Activated CD8-positive, alpha-beta T cell treated with anti-CD3 and anti-CD28 coated beads for 36 hours (primary cell): ENCODE measurements around the gene INPP5F. TPM values are rescaled to one million over a fixed set of nuclear protein-coding genes. Genes with fewer than 3 reads are reported as not detected.

Experiments
- ATAC-seq: fragments of 200-7000 bp; cut with Tn5 transposase; one replicate; pipeline ENCODE4 v1.10.0; 2021; ENCODE audit warnings: mild to moderate bottlenecking, moderate library complexity
- CTCF ChIA-PET: fragments of 350-600 bp; sonication (Branson Sonifier 250); formaldehyde crosslinking; loops from one replicate; lab custom pipeline; 2021; ENCODE audit warnings: antibody characterized with exemption; lab: Charles Lee
- POLR2A ChIA-PET: fragments of 350-600 bp; sonication (Branson Sonifier 250); formaldehyde crosslinking; loops from one replicate; lab custom pipeline; 2021; ENCODE audit warnings: antibody characterized with exemption; lab: Charles Lee
- DNase-seq: peaks from one replicate; pipeline ENCODE4 v3.0.0-alpha.2; 2020
- H3K27ac Mint-ChIP-seq: one replicate; pipeline ENCODE4 v1.8.0; 2021; ENCODE audit warnings: mild to moderate bottlenecking, mixed read lengths
- H3K27me3 Mint-ChIP-seq: one replicate; pipeline ENCODE4 v1.8.0; 2021; ENCODE audit warnings: mixed read lengths
- H3K36me3 Mint-ChIP-seq: one replicate; pipeline ENCODE4 v1.8.0; 2021; ENCODE audit warnings: low read depth, mixed read lengths
- H3K4me1 Mint-ChIP-seq: one replicate; pipeline ENCODE4 v1.8.0; 2021; ENCODE audit warnings: low read depth, mixed read lengths
- H3K4me3 Mint-ChIP-seq: one replicate; pipeline ENCODE4 v1.8.0; 2021; ENCODE audit warnings: mild to moderate bottlenecking, moderate library complexity, mixed read lengths
- H3K9me3 Mint-ChIP-seq: one replicate; pipeline ENCODE4 v1.8.0; 2021; ENCODE audit warnings: mixed read lengths
- CTCF ChIP-seq: fragments of 200-600 bp; IDR thresholded peaks from one replicate; pipeline ENCODE4 v1.8.0; 2022; ENCODE audit warnings: antibody characterized with exemption, mild to moderate bottlenecking
- intact Hi-C: fragments of 100-400 bp; cut with micrococcal nuclease; formaldehyde crosslinking; loops from one replicate; pipeline ENCODE4 v1.10.0; 2022
- total RNA-seq, 2 experiments: library from RNA; stranded (reverse); gene quantifications; one replicate each; pipeline ENCODE4 v1.2.3, GENCODE V29; 2021

INPP5F gene
- total RNA-seq, 2 experiments from 2014 or later, result 10.7 TPM

GRCh38 chr10:119815671-119816070 lies 89.8 kb downstream of the INPP5F start:
- Mint-ChIP-seq H3K36me3 (peaks cover 12% of the 10 kb centered on the region), H3K9me3 (no peaks in the 10 kb centered on the region), H3K27ac (no peak overlapping the region), H3K27me3 (no peaks in the 10 kb centered on the region), H3K4me1 (no peaks in the 10 kb centered on the region), H3K4me3 (no peak overlapping the region)
- CTCF ChIA-PET, result interaction anchor here (1.6 kb wide), 1 partner anchor 65 kb away, joined by 6 read pairs; no protein-coding TSS in a partner anchor
- intact Hi-C loops, result no loop called here
- POLR2A ChIA-PET, result no interaction called here
- ATAC-seq (no peak), DNase-seq (no peak)
- TF ChIP-seq CTCF, result no peak

GRCh38 chr10:119817991-119818888 lies 92.4 kb downstream of the INPP5F start:
- TF ChIP-seq CTCF, result no peak
- intact Hi-C loops, result no loop called here
- CTCF ChIA-PET, result no interaction called here
- Mint-ChIP-seq H3K4me1 (no peaks in the 10 kb centered on the region), H3K9me3 (no peaks in the 10 kb centered on the region), H3K4me3 (no peak overlapping the region), H3K27me3 (no peaks in the 10 kb centered on the region), H3K36me3 (peaks cover 12% of the 10 kb centered on the region), H3K27ac (no peak overlapping the region)
- ATAC-seq (no peak), DNase-seq (no peak)
- POLR2A ChIA-PET, result interaction anchor here (0.6 to 0.7 kb wide), 2 partner anchors 10 to 235 kb away, joined by 3 read pairs; no protein-coding TSS in a partner anchor

GRCh38 chr10:119818889-119819270 lies 93.0 kb downstream of the INPP5F start:
- CTCF ChIA-PET, result no interaction called here
- Mint-ChIP-seq H3K4me3 (no peak overlapping the region), H3K36me3 (peaks cover 8% of the 10 kb centered on the region), H3K9me3 (no peaks in the 10 kb centered on the region), H3K4me1 (no peaks in the 10 kb centered on the region), H3K27ac (no peak overlapping the region), H3K27me3 (no peaks in the 10 kb centered on the region)
- ATAC-seq (no peak), DNase-seq (no peak)
- POLR2A ChIA-PET, result interaction anchor here (0.6 to 0.7 kb wide), 2 partner anchors 9 to 235 kb away, joined by 3 read pairs; no protein-coding TSS in a partner anchor
- intact Hi-C loops, result no loop called here
- no peak for TF ChIP-seq CTCF

DNA sequence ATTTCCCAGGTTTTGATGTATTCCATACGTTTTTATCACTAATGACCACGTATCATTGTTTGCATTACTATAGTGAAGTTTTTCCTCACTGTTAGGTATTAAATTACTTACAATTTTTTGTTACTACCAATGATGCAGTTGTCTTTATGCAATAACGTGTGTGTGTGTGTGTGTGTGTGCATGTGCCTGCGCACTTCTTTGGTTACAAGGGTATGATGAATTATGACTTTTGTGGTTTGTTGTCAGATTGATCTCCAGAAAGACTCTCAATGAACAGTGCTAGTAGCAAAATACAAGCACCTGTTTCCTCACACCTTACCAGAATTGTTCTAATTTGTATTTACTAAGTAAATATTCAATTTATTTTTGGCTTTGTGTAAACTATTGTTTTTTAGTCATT lies 95.3 kb downstream of the INPP5F start:
- Mint-ChIP-seq H3K27ac (no peak overlapping the region), H3K9me3 (no peaks in the 10 kb centered on the region), H3K36me3 (peaks cover 4% of the 10 kb centered on the region), H3K27me3 (no peaks in the 10 kb centered on the region), H3K4me1 (no peaks in the 10 kb centered on the region), H3K4me3 (no peak overlapping the region)
- intact Hi-C loops, result no loop called here
- ATAC-seq, result no peak
- POLR2A ChIA-PET, result no interaction called here
- no peak for TF ChIP-seq CTCF
- CTCF ChIA-PET, result no interaction called here
- DNase-seq, result no peak

GRCh38 chr10:119824299-119824698 lies 98.4 kb downstream of the INPP5F start:
- peaks cover 14% of the 10 kb centered on the region for H3K36me3 Mint-ChIP-seq
- no peak overlapping the region for H3K4me3 Mint-ChIP-seq
- H3K27ac Mint-ChIP-seq, result no peak overlapping the region
- intact Hi-C loops, result no loop called here
- no peaks in the 10 kb centered on the region for H3K4me1 Mint-ChIP-seq
- H3K9me3 Mint-ChIP-seq, result no peaks in the 10 kb centered on the region
- ATAC-seq, result no peak
- no peak for DNase-seq
- no peaks in the 10 kb centered on the region for H3K27me3 Mint-ChIP-seq
- POLR2A ChIA-PET, result no interaction called here
- no peak for TF ChIP-seq CTCF
- CTCF ChIA-PET, result interaction anchor here (1.4 kb wide), 1 partner anchor 74 kb away, joined by 4 read pairs; no protein-coding TSS in a partner anchor
